K562 (cell line): ENCODE data around the gene SRSF9. TPM values are rescaled to one million over a fixed set of nuclear protein-coding genes. Genes with fewer than 3 reads are reported as not detected.
"Not testable (repeated sequence)": the region's sequence is repeated elsewhere in the genome, so short reads cannot be mapped to it uniquely, and the experiment has no call there.

ENCODE experiments used
- ATAC-seq: fragments of 200-7000 bp; cut with Tn5 transposase; 3 replicates; pipeline ENCODE4 v1.9.1; 2020; ENCODE audit warnings: moderate library complexity
- BruUV-seq: library from RNA; stranded (reverse); fragments of 400-500 nt; replicated peaks from 2 replicates; lab custom pipeline; 2021; lab: Mats Ljungman, UMichigan
- CTCF ChIA-PET: fragments of 300-600 bp; formaldehyde crosslinking; extraction: SDS; loops from one replicate; lab custom pipeline; 2021; ENCODE audit warnings: low intra/inter-chr PET ratio; lab: Yijun Ruan, JAX
- POLR2A ChIA-PET: fragments of 300-600, 350-650 bp; sonication (Branson Sonifier 250); formaldehyde crosslinking; extraction: SDS; loops from one replicate; lab custom pipeline; 2021; ENCODE audit warnings: antibody characterized with exemption, inconsistent platforms; lab: Yijun Ruan, JAX
- DNase-seq, 4 experiments: peaks; one replicate each; pipeline versions ENCODE4 v3.0.0 to v3.0.0-alpha.2; 2011 to 2018; ENCODE audit warnings: low spot score in 3 of 4, mixed read lengths in 3 of 4; ENCODE audit errors: extremely low read depth in 1 of 4
- FAIRE-seq: peaks from 2 replicates; lab custom pipeline; 2011; peaks lifted over from hg19 to GRCh38; lab: Jason Lieb, UNC
- H2AFZ ChIP-seq: 2 replicates; pipeline ENCODE4 v1.6.0; 2011; ENCODE audit warnings: low read depth, low read length, control low read depth, inconsistent platforms
- H3K27ac ChIP-seq: fragments of 200-600 bp; 3 replicates; pipeline ENCODE4 v1.8.0; 2011; ENCODE audit warnings: low read depth, mild to moderate bottlenecking, control low read depth, inconsistent platforms, low read length, moderate library complexity, mixed read lengths; ENCODE audit errors: extremely low read depth
- H3K27me3 ChIP-seq, 2 experiments: fragments of 300-600 bp in 1 of 2; 2 replicates in 1 of 2; 3 replicates in 1 of 2; pipeline versions ENCODE4 v1.6.0 to v1.8.0; 2011; ENCODE audit warnings: inconsistent platforms in 2 of 2, low read length in 2 of 2, mild to moderate bottlenecking in 1 of 2, mixed read lengths in 1 of 2, moderate library complexity in 1 of 2; ENCODE audit not compliant: control insufficient read depth in 2 of 2, insufficient read depth in 2 of 2
- H3K36me3 ChIP-seq: fragments of 300-600 bp; 3 replicates; pipeline ENCODE4 v1.8.0; 2011; ENCODE audit warnings: mild to moderate bottlenecking, low read length, inconsistent platforms; ENCODE audit not compliant: control insufficient read depth, insufficient read depth
- H3K4me1 ChIP-seq, 2 experiments: fragments of 200-600 bp in 1 of 2; replicated peaks in 1 of 2; 2 replicates in 1 of 2; 3 replicates in 1 of 2; pipeline versions ENCODE4 v1.5.1 to v1.8.0; 2011; ENCODE audit warnings: inconsistent platforms in 2 of 2, low read length in 2 of 2, mild to moderate bottlenecking in 1 of 2, mixed read lengths in 1 of 2, moderate library complexity in 1 of 2; ENCODE audit not compliant: control insufficient read depth in 2 of 2, insufficient read depth in 2 of 2
- H3K4me2 ChIP-seq: 2 replicates; pipeline ENCODE4 v1.6.1; 2011; ENCODE audit warnings: low read length, control low read depth, inconsistent platforms, mixed read lengths; ENCODE audit not compliant: insufficient read depth
- H3K4me3 ChIP-seq: fragments of 200-600 bp; sonication (generic), shearing (Covaris generic); 2 replicates; pipeline ENCODE4 v1.5.1; 2016; ENCODE audit warnings: control low read depth, inconsistent platforms
- H3K79me2 ChIP-seq: fragments of 200-600 bp; 3 replicates; pipeline ENCODE4 v1.8.0; 2011; ENCODE audit warnings: low read length, inconsistent platforms; ENCODE audit not compliant: control insufficient read depth, insufficient read depth
- H3K9ac ChIP-seq, 2 experiments: 2 replicates each; pipeline versions ENCODE4 v1.6.0 to v1.6.1; 2011; ENCODE audit warnings: low read depth in 2 of 2, low read length in 2 of 2, control low read depth in 1 of 2, inconsistent platforms in 1 of 2, mild to moderate bottlenecking in 1 of 2, mixed read lengths in 1 of 2; ENCODE audit not compliant: insufficient read depth in 1 of 2
- H3K9me1 ChIP-seq: one replicate; pipeline ENCODE4 v1.6.0; 2011; ENCODE audit warnings: inconsistent platforms, mild to moderate bottlenecking, low read length, moderate library complexity; ENCODE audit not compliant: control insufficient read depth, insufficient read depth
- H3K9me3 ChIP-seq: replicated peaks from 2 replicates; pipeline ENCODE4 v1.5.1; 2011; ENCODE audit warnings: low read depth, low read length, inconsistent platforms; ENCODE audit not compliant: control insufficient read depth, insufficient read depth
- H4K20me1 ChIP-seq: replicated peaks from 2 replicates; pipeline ENCODE4 v1.6.1; 2011; ENCODE audit warnings: low read length, inconsistent platforms, mixed read lengths; ENCODE audit not compliant: control insufficient read depth, insufficient read depth
- GTF2E2 ChIP-seq: fragments of 200-800 bp; sonication (Bioruptor generic); IDR thresholded peaks from 2 replicates; pipeline ENCODE4 v1.6.1; 2016; ENCODE audit warnings: missing genetic modification characterization, missing compliant biosample characterization
- WGBS: fragments of 100-300 bp; shearing (Covaris generic); methylation state at CpG from one replicate; pipeline ENCODE4 v1.1.6; 2016; ENCODE audit warnings: low coverage, mixed read lengths; ENCODE audit not compliant: insufficient coverage; ENCODE audit errors: missing lambda C conversion rate; 5-methylcytosine and 5-hydroxymethylcytosine counted together
- in situ Hi-C: fragments of 300-500 bp; cut with MboI; formaldehyde crosslinking; loops from 4 replicates; pipeline ENCODE4 v1.15.0; 2018; ENCODE audit warnings: inconsistent platforms, mixed read lengths
- intact Hi-C: fragments of 100-400 bp; cut with micrococcal nuclease; formaldehyde crosslinking; loops from 2 replicates; pipeline ENCODE4 v1.14.2; 2022
- polyA plus RNA-seq, 8 experiments: library from polyadenylated mRNA; depleted of rRNA in 4 of 8; stranded (reverse) in 5 of 8; unstranded in 3 of 8; fragments of >200 nt; fragmentation: Nextera tagmentation in 2 of 8; fragmentation: Illumina TruSeq in 1 of 8; extraction: Ambion mirVana in 2 of 8; extraction: Trizol in 1 of 8; gene quantifications; 2 replicates each; pipeline versions ENCODE4 v1.2.1 to v1.2.3, GENCODE V29; 2011 to 2014; ENCODE audit warnings: inconsistent platforms in 1 of 8, missing spikeins in 1 of 8
- total RNA-seq, 7 experiments: library from RNA; depleted of rRNA in 6 of 7; stranded (reverse); fragments of >200 nt in 6 of 7; fragmentation: Illumina TruSeq in 2 of 7; extraction: Trizol in 2 of 7; gene quantifications; 2 replicates each; pipeline versions ENCODE4 v1.2.1 to v1.2.3, GENCODE V29; 2011 to 2021; ENCODE audit warnings: low replicate concordance in 1 of 7
- TF ChIP-seq, protein P1 (sequence below), 2 experiments: IDR thresholded peaks; 2 replicates each; pipeline ENCODE4 v1.6.1; 2012; ENCODE audit warnings: improper control_type of control experiment in 2 of 2, low read depth in 2 of 2, low read length in 2 of 2, borderline replicate concordance in 1 of 2
- TF ChIP-seq, protein P2 (sequence below): sonication (generic); formaldehyde crosslinking; IDR thresholded peaks from 2 replicates; pipeline ENCODE4 v1.8.1; 2023; ENCODE audit warnings: mild to moderate bottlenecking, missing genetic modification reagents

Gene SRSF9
- total and polyA plus RNA-seq, 9 of the 15 experiments (the other 6 are each of a cell fraction or from before 2014, with no cell fraction given): 40.3 to 291 (median 230) TPM

DNA sequence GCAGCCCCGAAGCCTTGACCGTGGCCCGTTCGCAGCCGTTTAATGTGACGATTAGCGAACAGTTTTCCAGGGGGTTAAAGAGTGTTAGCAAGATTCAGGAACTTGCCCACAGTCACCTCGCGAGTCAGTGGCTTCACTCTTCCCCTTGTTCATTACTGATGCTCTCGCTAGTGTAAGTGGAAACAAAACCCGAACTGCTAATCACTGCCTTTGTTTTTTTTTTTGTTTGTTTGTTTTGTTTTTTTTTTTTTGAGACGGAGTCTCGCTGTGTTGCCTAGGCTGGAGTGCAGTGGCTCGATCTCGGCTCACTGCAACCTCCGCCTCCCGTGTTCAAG, 22.7 kb downstream of the SRSF9 start:
- H3K9me1 ChIP-seq: not testable (repeated sequence)
- WGBS: 0% methylated on average over 14 of the region's 17 CpGs
- TF ChIP-seq GTF2E2: peak; percentile 47
- TF ChIP-seq, protein P1, sequence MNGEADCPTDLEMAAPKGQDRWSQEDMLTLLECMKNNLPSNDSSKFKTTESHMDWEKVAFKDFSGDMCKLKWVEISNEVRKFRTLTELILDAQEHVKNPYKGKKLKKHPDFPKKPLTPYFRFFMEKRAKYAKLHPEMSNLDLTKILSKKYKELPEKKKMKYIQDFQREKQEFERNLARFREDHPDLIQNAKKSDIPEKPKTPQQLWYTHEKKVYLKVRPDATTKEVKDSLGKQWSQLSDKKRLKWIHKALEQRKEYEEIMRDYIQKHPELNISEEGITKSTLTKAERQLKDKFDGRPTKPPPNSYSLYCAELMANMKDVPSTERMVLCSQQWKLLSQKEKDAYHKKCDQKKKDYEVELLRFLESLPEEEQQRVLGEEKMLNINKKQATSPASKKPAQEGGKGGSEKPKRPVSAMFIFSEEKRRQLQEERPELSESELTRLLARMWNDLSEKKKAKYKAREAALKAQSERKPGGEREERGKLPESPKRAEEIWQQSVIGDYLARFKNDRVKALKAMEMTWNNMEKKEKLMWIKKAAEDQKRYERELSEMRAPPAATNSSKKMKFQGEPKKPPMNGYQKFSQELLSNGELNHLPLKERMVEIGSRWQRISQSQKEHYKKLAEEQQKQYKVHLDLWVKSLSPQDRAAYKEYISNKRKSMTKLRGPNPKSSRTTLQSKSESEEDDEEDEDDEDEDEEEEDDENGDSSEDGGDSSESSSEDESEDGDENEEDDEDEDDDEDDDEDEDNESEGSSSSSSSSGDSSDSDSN (IDR thresholded peaks at IDR 0.05; ENCODE audit: borderline replicate concordance in 1 of 2, low read depth in 2 of 2, low read length in 2 of 2): 0 out of 4 replicates have a peak, but pooled peaks of 1 of the 2 experiments have one; percentile 3
- TF ChIP-seq, protein P2, sequence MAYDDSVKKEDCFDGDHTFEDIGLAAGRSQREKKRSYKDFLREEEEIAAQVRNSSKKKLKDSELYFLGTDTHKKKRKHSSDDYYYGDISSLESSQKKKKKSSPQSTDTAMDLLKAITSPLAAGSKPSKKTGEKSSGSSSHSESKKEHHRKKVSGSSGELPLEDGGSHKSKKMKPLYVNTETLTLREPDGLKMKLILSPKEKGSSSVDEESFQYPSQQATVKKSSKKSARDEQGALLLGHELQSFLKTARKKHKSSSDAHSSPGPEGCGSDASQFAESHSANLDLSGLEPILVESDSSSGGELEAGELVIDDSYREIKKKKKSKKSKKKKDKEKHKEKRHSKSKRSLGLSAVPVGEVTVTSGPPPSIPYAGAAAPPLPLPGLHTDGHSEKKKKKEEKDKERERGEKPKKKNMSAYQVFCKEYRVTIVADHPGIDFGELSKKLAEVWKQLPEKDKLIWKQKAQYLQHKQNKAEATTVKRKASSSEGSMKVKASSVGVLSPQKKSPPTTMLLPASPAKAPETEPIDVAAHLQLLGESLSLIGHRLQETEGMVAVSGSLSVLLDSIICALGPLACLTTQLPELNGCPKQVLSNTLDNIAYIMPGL (CRISPR knock-in tag): 0 out of 2 replicates have a peak, but pooled peaks have one; percentile 9
- TF ChIP-seq, all 486 proteins: peak for 3; not testable (repeated sequence) for 483
- H3K36me3 ChIP-seq: peaks cover 59% of the 10 kb centered on the region
- H2AFZ ChIP-seq: peak overlapping the region; percentile 96
- H3K9me3 ChIP-seq, H3K4me1 ChIP-seq, CTCF ChIA-PET, H4K20me1 ChIP-seq, in situ Hi-C loops, DNase-seq, FAIRE-seq, H3K27me3 ChIP-seq, ATAC-seq: not testable (repeated sequence)
- H3K27ac ChIP-seq: peak overlapping the region; percentile 89
- peaks cover 70% of the 10 kb centered on the region for H3K79me2 ChIP-seq
- H3K9ac ChIP-seq: peak overlapping the region; percentile 92 to 100
- peak overlapping the region; percentile 99 for H3K4me3 ChIP-seq
- peak overlapping the region; percentile 97 for H3K4me2 ChIP-seq
- POLR2A ChIA-PET: interaction anchor here (0.8 to 5.3 kb wide), 2 partner anchors 11 to 33 kb away, joined by 3 to 38 read pairs; no protein-coding TSS in a partner anchor
- intact Hi-C loops: loop anchor here (5.0 kb wide), 1 partner anchor 135 kb away; the partner anchor contains the start of gene POP5
- TSS peak; percentile 69 for BruUV-seq
